ENCODE data around the gene CNTNAP2. TPM values are rescaled to one million over a fixed set of nuclear protein-coding genes. Genes with fewer than 3 reads are reported as not detected.

Gene CNTNAP2
- polyA plus RNA-seq, 4 donors = 0.54 to 10.1 (median 2.6) TPM

- Histone ChIP-seq H3K9me3 (ENCODE audit: control insufficient read depth in 2 of 2, insufficient read depth in 1 of 2, low read depth in 1 of 2, low read length in 1 of 2) (no peaks in the 10 kb centered on the region), H3K4me1 (ENCODE audit: control insufficient read depth in 3 of 3, insufficient read depth in 2 of 3, low read depth in 1 of 3, low read length in 2 of 3) (no peaks in the 10 kb centered on the region), H3K36me3 (ENCODE audit: control insufficient read depth in 3 of 3, insufficient read depth in 2 of 3, low read depth in 1 of 3, low read length in 3 of 3) (no peaks in the 10 kb centered on the region), H3K4me3 (ENCODE audit: low read depth in 1 of 3, low read length in 3 of 3) (no peak overlapping the region), H3K27ac (ENCODE audit: low read depth in 1 of 3, low read length in 2 of 3) (no peak overlapping the region), H3K27me3 (ENCODE audit: control insufficient read depth in 3 of 3, insufficient read depth in 3 of 3, low read length in 3 of 3) (no peaks in the 10 kb centered on the region)
- DNase-seq (no peak), FAIRE-seq (no peak)
- WGBS, 3 donors = 63 to 69% (median 66%) methylated on average over 6 of the region's 6 CpGs
Observed at GRCh38 chr7:147483634-147484292, 1367.2 kb downstream of the CNTNAP2 start.

- Histone ChIP-seq H3K27ac (ENCODE audit: low read depth in 1 of 3, low read length in 2 of 3) (no peak overlapping the region), H3K27me3 (ENCODE audit: control insufficient read depth in 3 of 3, insufficient read depth in 3 of 3, low read length in 3 of 3) (no peaks in the 10 kb centered on the region), H3K36me3 (ENCODE audit: control insufficient read depth in 3 of 3, insufficient read depth in 2 of 3, low read depth in 1 of 3, low read length in 3 of 3) (no peaks in the 10 kb centered on the region), H3K4me1 (ENCODE audit: control insufficient read depth in 3 of 3, insufficient read depth in 2 of 3, low read depth in 1 of 3, low read length in 2 of 3) (no peaks in the 10 kb centered on the region), H3K4me3 (ENCODE audit: low read depth in 1 of 3, low read length in 3 of 3) (no peak overlapping the region), H3K9me3 (ENCODE audit: control insufficient read depth in 2 of 2, insufficient read depth in 1 of 2, low read depth in 1 of 2, low read length in 1 of 2) (no peaks in the 10 kb centered on the region)
- 57 to 78% (median 75%) methylated on average over 4 of the region's 4 CpGs for WGBS, 3 donors
- DNase-seq (no peak), FAIRE-seq (no peak)
Observed at GRCh38 chr7:147485660-147486210, 1369.1 kb downstream of the CNTNAP2 start.

DNA sequence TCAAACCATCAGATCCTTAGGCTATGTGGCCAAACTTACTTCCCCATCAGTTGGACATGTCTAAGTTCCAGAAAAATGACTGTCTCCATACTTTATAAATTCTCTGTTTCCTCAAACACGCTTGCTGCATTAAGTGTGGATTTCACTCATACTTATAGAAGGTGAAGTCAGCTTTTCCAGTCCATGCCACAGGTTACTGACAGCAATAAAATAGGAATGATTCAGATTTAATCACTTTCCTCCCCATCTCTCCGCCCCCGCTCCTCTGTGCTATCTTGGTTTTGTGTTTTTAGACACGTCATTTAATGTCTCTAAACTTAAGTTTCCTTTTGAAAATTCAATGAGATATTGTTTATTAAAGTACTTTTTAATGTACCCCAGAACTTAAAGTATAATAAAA, 1376.0 kb downstream of the CNTNAP2 start:
- Histone ChIP-seq H3K27ac (ENCODE audit: low read depth in 1 of 3, low read length in 2 of 3) (no peak overlapping the region), H3K9me3 (ENCODE audit: control insufficient read depth in 2 of 2, insufficient read depth in 1 of 2, low read depth in 1 of 2, low read length in 1 of 2) (peaks cover 1 to 4% of the 10 kb centered on the region in 2 donors), H3K36me3 (ENCODE audit: control insufficient read depth in 3 of 3, insufficient read depth in 2 of 3, low read depth in 1 of 3, low read length in 3 of 3) (no peaks in the 10 kb centered on the region), H3K4me1 (ENCODE audit: control insufficient read depth in 3 of 3, insufficient read depth in 2 of 3, low read depth in 1 of 3, low read length in 2 of 3) (no peaks in the 10 kb centered on the region), H3K4me3 (ENCODE audit: low read depth in 1 of 3, low read length in 3 of 3) (no peak overlapping the region), H3K27me3 (ENCODE audit: control insufficient read depth in 3 of 3, insufficient read depth in 3 of 3, low read length in 3 of 3) (no peaks in the 10 kb centered on the region)
- 85 to 89% (median 88%) methylated on average over 4 of the region's 4 CpGs for WGBS, 3 donors
- no peak for FAIRE-seq
- DNase-seq = no peak

GRCh38 chr7:147496209-147496608, 1379.6 kb downstream of the CNTNAP2 start:
- DNase-seq (no peak), FAIRE-seq (no peak)
- peaks cover under 1 to 1% of the 10 kb centered on the region in 2 donors for H3K9me3 ChIP-seq (ENCODE audit: control insufficient read depth in 2 of 2, insufficient read depth in 1 of 2, low read depth in 1 of 2, low read length in 1 of 2)
- WGBS, 3 donors = 85 to 94% (median 93%) methylated on average over 1 of the region's 1 CpG
- H3K27me3 ChIP-seq (ENCODE audit: control insufficient read depth in 3 of 3, insufficient read depth in 3 of 3, low read length in 3 of 3) = no peaks in the 10 kb centered on the region
- no peaks in the 10 kb centered on the region for H3K4me1 ChIP-seq (ENCODE audit: control insufficient read depth in 3 of 3, insufficient read depth in 2 of 3, low read depth in 1 of 3, low read length in 2 of 3)
- H3K4me3 ChIP-seq (ENCODE audit: low read depth in 1 of 3, low read length in 3 of 3) = no peak overlapping the region
- H3K27ac ChIP-seq (ENCODE audit: low read depth in 1 of 3, low read length in 2 of 3) = no peak overlapping the region
- no peaks in the 10 kb centered on the region for H3K36me3 ChIP-seq (ENCODE audit: control insufficient read depth in 3 of 3, insufficient read depth in 2 of 3, low read depth in 1 of 3, low read length in 3 of 3)

GRCh38 chr7:147497246-147497645, 1380.6 kb downstream of the CNTNAP2 start:
- DNase-seq (no peak), FAIRE-seq (no peak)
- Histone ChIP-seq H3K4me1 (ENCODE audit: control insufficient read depth in 3 of 3, insufficient read depth in 2 of 3, low read depth in 1 of 3, low read length in 2 of 3) (no peaks in the 10 kb centered on the region), H3K27me3 (ENCODE audit: control insufficient read depth in 3 of 3, insufficient read depth in 3 of 3, low read length in 3 of 3) (no peaks in the 10 kb centered on the region), H3K27ac (ENCODE audit: low read depth in 1 of 3, low read length in 2 of 3) (no peak overlapping the region), H3K36me3 (ENCODE audit: control insufficient read depth in 3 of 3, insufficient read depth in 2 of 3, low read depth in 1 of 3, low read length in 3 of 3) (no peaks in the 10 kb centered on the region), H3K9me3 (ENCODE audit: control insufficient read depth in 2 of 2, insufficient read depth in 1 of 2, low read depth in 1 of 2, low read length in 1 of 2) (peaks cover 0 to 1% of the 10 kb centered on the region in 2 donors), H3K4me3 (ENCODE audit: low read depth in 1 of 3, low read length in 3 of 3) (no peak overlapping the region)
- WGBS, 3 donors = 26 to 52% (median 44%) methylated on average over 1 of the region's 1 CpG

GRCh38 chr7:147498081-147498480, 1381.5 kb downstream of the CNTNAP2 start:
- DNase-seq (no peak), FAIRE-seq (no peak)
- 79 to 91% (median 90%) methylated on average over 2 of the region's 2 CpGs for WGBS, 3 donors
- no peaks in the 10 kb centered on the region for H3K27me3 ChIP-seq (ENCODE audit: control insufficient read depth in 3 of 3, insufficient read depth in 3 of 3, low read length in 3 of 3)
- H3K9me3 ChIP-seq (ENCODE audit: control insufficient read depth in 2 of 2, insufficient read depth in 1 of 2, low read depth in 1 of 2, low read length in 1 of 2) = peaks cover 0 to 1% of the 10 kb centered on the region in 2 donors
- H3K4me3 ChIP-seq (ENCODE audit: low read depth in 1 of 3, low read length in 3 of 3) = no peak overlapping the region
- H3K27ac ChIP-seq (ENCODE audit: low read depth in 1 of 3, low read length in 2 of 3) = no peak overlapping the region
- H3K36me3 ChIP-seq (ENCODE audit: control insufficient read depth in 3 of 3, insufficient read depth in 2 of 3, low read depth in 1 of 3, low read length in 3 of 3) = no peaks in the 10 kb centered on the region
- no peaks in the 10 kb centered on the region for H3K4me1 ChIP-seq (ENCODE audit: control insufficient read depth in 3 of 3, insufficient read depth in 2 of 3, low read depth in 1 of 3, low read length in 2 of 3)

GRCh38 chr7:147509035-147509501, 1392.5 kb downstream of the CNTNAP2 start:
- no peaks in the 10 kb centered on the region for H3K9me3 ChIP-seq (ENCODE audit: control insufficient read depth in 2 of 2, insufficient read depth in 1 of 2, low read depth in 1 of 2, low read length in 1 of 2)
- H3K27ac ChIP-seq (ENCODE audit: low read depth in 1 of 3, low read length in 2 of 3) = no peak overlapping the region
- H3K27me3 ChIP-seq (ENCODE audit: control insufficient read depth in 3 of 3, insufficient read depth in 3 of 3, low read length in 3 of 3) = no peaks in the 10 kb centered on the region
- H3K4me1 ChIP-seq (ENCODE audit: control insufficient read depth in 3 of 3, insufficient read depth in 2 of 3, low read depth in 1 of 3, low read length in 2 of 3) = no peaks in the 10 kb centered on the region
- H3K4me3 ChIP-seq (ENCODE audit: low read depth in 1 of 3, low read length in 3 of 3) = no peak overlapping the region
- no peaks in the 10 kb centered on the region for H3K36me3 ChIP-seq (ENCODE audit: control insufficient read depth in 3 of 3, insufficient read depth in 2 of 3, low read depth in 1 of 3, low read length in 3 of 3)
- FAIRE-seq (no peak), DNase-seq (no peak)
- 54 to 59% (median 55%) methylated on average over 3 of the region's 3 CpGs for WGBS, 3 donors

GRCh38 chr7:147509541-147510200, 1393.1 kb downstream of the CNTNAP2 start:
- no peak overlapping the region for H3K27ac ChIP-seq (ENCODE audit: low read depth in 1 of 3, low read length in 2 of 3)
- no peaks in the 10 kb centered on the region for H3K36me3 ChIP-seq (ENCODE audit: control insufficient read depth in 3 of 3, insufficient read depth in 2 of 3, low read depth in 1 of 3, low read length in 3 of 3)
- 56 to 76% (median 64%) methylated on average over 4 of the region's 4 CpGs for WGBS, 3 donors
- no peaks in the 10 kb centered on the region for H3K27me3 ChIP-seq (ENCODE audit: control insufficient read depth in 3 of 3, insufficient read depth in 3 of 3, low read length in 3 of 3)
- DNase-seq (no peak), FAIRE-seq (no peak)
- no peaks in the 10 kb centered on the region for H3K9me3 ChIP-seq (ENCODE audit: control insufficient read depth in 2 of 2, insufficient read depth in 1 of 2, low read depth in 1 of 2, low read length in 1 of 2)
- H3K4me3 ChIP-seq (ENCODE audit: low read depth in 1 of 3, low read length in 3 of 3) = no peak overlapping the region
- H3K4me1 ChIP-seq (ENCODE audit: control insufficient read depth in 3 of 3, insufficient read depth in 2 of 3, low read depth in 1 of 3, low read length in 2 of 3) = no peaks in the 10 kb centered on the region

All from small intestine (tissue), 7 donors.